H9 (cell line): ENCODE results near the gene SCRN1. TPM values are rescaled to one million over a fixed set of nuclear protein-coding genes. Genes with fewer than 3 reads are reported as not detected.

Experiments used
- DNase-seq: peaks from one replicate; pipeline ENCODE4 v3.0.0-alpha.2; 2017
- H2AFZ ChIP-seq: one replicate; pipeline ENCODE4 v1.6.1; 2013; ENCODE audit warnings: mild to moderate bottlenecking, low read length, control low read depth, moderate library complexity
- H2AK5ac ChIP-seq: 2 replicates; pipeline ENCODE4 v1.6.1; 2013; ENCODE audit warnings: low read length, control low read depth, mixed read lengths; ENCODE audit not compliant: insufficient read length
- H2BK120ac ChIP-seq: one replicate; pipeline ENCODE4 v1.6.1; 2013; ENCODE audit warnings: low read depth, mild to moderate bottlenecking, low read length, control low read depth, inconsistent platforms; ENCODE audit not compliant: poor library complexity, severe bottlenecking
- H2BK12ac ChIP-seq: 2 replicates; pipeline ENCODE4 v1.6.1; 2013; ENCODE audit warnings: low read length, control low read depth, mixed read lengths, low read depth; ENCODE audit not compliant: insufficient read length
- H2BK15ac ChIP-seq: 2 replicates; pipeline ENCODE4 v1.6.1; 2013; ENCODE audit warnings: low read depth, low read length, control low read depth
- H2BK20ac ChIP-seq: one replicate; pipeline ENCODE4 v1.6.1; 2013; ENCODE audit warnings: low read depth, mild to moderate bottlenecking, low read length, control low read depth, inconsistent platforms; ENCODE audit not compliant: poor library complexity, severe bottlenecking
- H2BK5ac ChIP-seq: 2 replicates; pipeline ENCODE4 v1.6.1; 2013; ENCODE audit warnings: low read length, control low read depth, mixed read lengths; ENCODE audit not compliant: insufficient read length
- H3K14ac ChIP-seq: 2 replicates; pipeline ENCODE4 v1.6.1; 2013; ENCODE audit warnings: low read length, control low read depth; ENCODE audit not compliant: insufficient read depth
- H3K18ac ChIP-seq: 2 replicates; pipeline ENCODE4 v1.6.1; 2013; ENCODE audit warnings: low read depth, mild to moderate bottlenecking, mixed read lengths, low read length, control low read depth; ENCODE audit not compliant: insufficient read length
- H3K23ac ChIP-seq: 2 replicates; pipeline ENCODE4 v1.6.1; 2013; ENCODE audit warnings: low read length, control low read depth, mixed read lengths, low read depth; ENCODE audit not compliant: insufficient read length
- H3K23me2 ChIP-seq: 2 replicates; pipeline ENCODE4 v1.6.1; 2013; ENCODE audit warnings: low read depth, mild to moderate bottlenecking, mixed read lengths, low read length, control low read depth; ENCODE audit not compliant: insufficient read length, poor library complexity, severe bottlenecking
- H3K27ac ChIP-seq: 2 replicates; pipeline ENCODE4 v1.5.1; 2013; ENCODE audit warnings: low read length, control low read depth, mixed read lengths, low read depth; ENCODE audit not compliant: insufficient read length
- H3K27me3 ChIP-seq: 2 replicates; pipeline ENCODE4 v1.6.1; 2013; ENCODE audit warnings: low read length, control low read depth, inconsistent platforms; ENCODE audit not compliant: insufficient read depth
- H3K4ac ChIP-seq: 2 replicates; pipeline ENCODE4 v1.6.1; 2013; ENCODE audit warnings: low read depth, mild to moderate bottlenecking, control low read depth, inconsistent platforms, low read length, moderate library complexity
- H3K4me1 ChIP-seq: 2 replicates; pipeline ENCODE4 v1.6.1; 2013; ENCODE audit warnings: low read length, control low read depth, inconsistent platforms; ENCODE audit not compliant: insufficient read depth
- H3K4me2 ChIP-seq: 2 replicates; pipeline ENCODE4 v1.6.1; 2013; ENCODE audit warnings: low read length, control low read depth, mixed read lengths; ENCODE audit not compliant: insufficient read length, insufficient read depth
- H3K56ac ChIP-seq: 2 replicates; pipeline ENCODE4 v1.6.1; 2013; ENCODE audit warnings: low read depth, mild to moderate bottlenecking, mixed read lengths, low read length, control low read depth; ENCODE audit not compliant: insufficient read length
- H3K79me1 ChIP-seq: 2 replicates; pipeline ENCODE4 v1.6.1; 2013; ENCODE audit warnings: low read depth, mild to moderate bottlenecking, moderate library complexity, low read length, control low read depth, inconsistent platforms; ENCODE audit not compliant: insufficient read depth, poor library complexity, severe bottlenecking
- H3K79me2 ChIP-seq: 2 replicates; pipeline ENCODE4 v1.6.1; 2013; ENCODE audit warnings: low read length, control low read depth, inconsistent platforms; ENCODE audit not compliant: insufficient read depth
- H3K9ac ChIP-seq: 2 replicates; pipeline ENCODE4 v1.6.1; 2013; ENCODE audit warnings: low read length, control low read depth, mixed read lengths; ENCODE audit not compliant: insufficient read length; ENCODE audit errors: extremely low read depth
- H3K9me3 ChIP-seq: one replicate; pipeline ENCODE4 v1.6.1; 2013; ENCODE audit warnings: low read depth, low read length, inconsistent platforms; ENCODE audit not compliant: control insufficient read depth
- H3T11ph ChIP-seq: one replicate; pipeline ENCODE4 v1.6.1; 2013; ENCODE audit warnings: mild to moderate bottlenecking, low read length, control low read depth, inconsistent platforms
- H4K20me1 ChIP-seq: one replicate; pipeline ENCODE4 v1.6.1; 2013; ENCODE audit not compliant: control insufficient read depth, insufficient read length, insufficient read depth
- H4K5ac ChIP-seq: 2 replicates; pipeline ENCODE4 v1.6.1; 2013; ENCODE audit warnings: low read depth, mild to moderate bottlenecking, mixed read lengths, low read length, control low read depth; ENCODE audit not compliant: insufficient read length
- H4K8ac ChIP-seq: replicated peaks from 2 replicates; pipeline ENCODE4 v1.6.1; 2013; ENCODE audit warnings: low read length, control low read depth, mixed read lengths, low read depth; ENCODE audit not compliant: insufficient read length
- H4K91ac ChIP-seq: 2 replicates; pipeline ENCODE4 v1.6.1; 2013; ENCODE audit warnings: low read depth, mild to moderate bottlenecking, moderate library complexity, mixed read lengths, low read length, control low read depth; ENCODE audit not compliant: insufficient read length
- H3K27ac Mint-ChIP-seq, 3 experiments: 2 replicates in 2 of 3; 3 replicates in 1 of 3; pipeline ENCODE4 v1.8.0; 2020 to 2021; ENCODE audit warnings: mixed read lengths in 3 of 3, mild to moderate bottlenecking in 1 of 3, moderate library complexity in 1 of 3
- H3K27me3 Mint-ChIP-seq: 2 replicates; pipeline ENCODE4 v1.8.0; 2021; ENCODE audit warnings: low read depth, mild to moderate bottlenecking, moderate library complexity, mixed read lengths
- H3K36me3 Mint-ChIP-seq, 3 experiments: 2 replicates in 2 of 3; 3 replicates in 1 of 3; pipeline ENCODE4 v1.8.0; 2020 to 2021; ENCODE audit warnings: low read depth in 3 of 3, mixed read lengths in 3 of 3; ENCODE audit not compliant: insufficient read depth in 1 of 3
- H3K4me1 Mint-ChIP-seq, 2 experiments: 2 replicates each; pipeline ENCODE4 v1.8.0; 2020; ENCODE audit warnings: mixed read lengths in 2 of 2
- H3K4me3 Mint-ChIP-seq, 2 experiments: 2 replicates in 1 of 2; 3 replicates in 1 of 2; pipeline ENCODE4 v1.8.0; 2020 to 2021; ENCODE audit warnings: mild to moderate bottlenecking in 2 of 2, mixed read lengths in 2 of 2, moderate library complexity in 1 of 2
- H3K9me3 Mint-ChIP-seq, 2 experiments: 2 replicates in 1 of 2; 3 replicates in 1 of 2; pipeline ENCODE4 v1.8.0; 2020; ENCODE audit warnings: mild to moderate bottlenecking in 2 of 2, mixed read lengths in 2 of 2, moderate library complexity in 1 of 2
- WGBS: extraction: QIAGEN DNeasy Blood & Tissue Kit; methylation state at CpG from one replicate; pipeline ENCODE4 v1.1.7; 2013; ENCODE audit warnings: missing lambda C conversion rate, low lambda C conversion rate, mixed read lengths; ENCODE audit not compliant: insufficient read length; ENCODE audit errors: extremely low coverage; 5-methylcytosine and 5-hydroxymethylcytosine counted together
- total RNA-seq: library from RNA; stranded (reverse); gene quantifications from 2 replicates; pipeline ENCODE4 v1.2.1, GENCODE V29; 2021
- TF ChIP-seq, protein P1 (sequence below): fragments of 200-600 bp; sonication (generic); conservative IDR thresholded peaks from 3 replicates; pipeline ENCODE4 v1.8.0; 2021; ENCODE audit warnings: antibody characterized with exemption, mild to moderate bottlenecking

The SCRN1 gene
- total RNA-seq, 1 experiment from 2014 or later = 101 TPM

DNA sequence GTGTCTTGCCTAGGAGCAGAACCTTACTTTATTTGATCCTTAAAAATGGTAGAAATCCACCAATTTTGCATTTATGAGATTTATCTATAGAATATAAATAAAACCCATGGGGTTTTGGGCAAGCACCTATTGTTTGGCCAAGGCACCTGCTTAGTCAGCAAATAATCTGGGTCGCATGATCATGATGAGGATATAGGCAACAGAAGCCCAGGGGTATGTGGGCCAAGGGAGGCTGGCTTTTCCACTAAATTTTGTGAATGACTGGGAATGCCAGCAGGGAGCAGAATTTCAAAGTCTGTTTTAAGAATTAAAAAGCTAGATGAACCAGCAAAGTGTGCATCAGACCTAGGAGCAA, 17.3 kb downstream of the SCRN1 start:
- H3K79me2 ChIP-seq = peaks cover 9% of the 10 kb centered on the region; the same call in 1 of the 2 replicates
- WGBS = no CpG with 5 or more reads among the region's 1 CpG
- H3K18ac ChIP-seq = no peak overlapping the region
- H3K4ac ChIP-seq = no peak overlapping the region
- H3K4me1 Mint-ChIP-seq = peaks cover 12 to 27% of the 10 kb centered on the region in 2 experiments
- no peak overlapping the region for H2BK120ac ChIP-seq
- no peak overlapping the region for H3K4me2 ChIP-seq
- H3K27me3 Mint-ChIP-seq = no peaks in the 10 kb centered on the region
- DNase-seq = no peak
- H2AFZ ChIP-seq = no peak overlapping the region
- no peak overlapping the region for H3K23ac ChIP-seq
- TF ChIP-seq, protein P1, sequence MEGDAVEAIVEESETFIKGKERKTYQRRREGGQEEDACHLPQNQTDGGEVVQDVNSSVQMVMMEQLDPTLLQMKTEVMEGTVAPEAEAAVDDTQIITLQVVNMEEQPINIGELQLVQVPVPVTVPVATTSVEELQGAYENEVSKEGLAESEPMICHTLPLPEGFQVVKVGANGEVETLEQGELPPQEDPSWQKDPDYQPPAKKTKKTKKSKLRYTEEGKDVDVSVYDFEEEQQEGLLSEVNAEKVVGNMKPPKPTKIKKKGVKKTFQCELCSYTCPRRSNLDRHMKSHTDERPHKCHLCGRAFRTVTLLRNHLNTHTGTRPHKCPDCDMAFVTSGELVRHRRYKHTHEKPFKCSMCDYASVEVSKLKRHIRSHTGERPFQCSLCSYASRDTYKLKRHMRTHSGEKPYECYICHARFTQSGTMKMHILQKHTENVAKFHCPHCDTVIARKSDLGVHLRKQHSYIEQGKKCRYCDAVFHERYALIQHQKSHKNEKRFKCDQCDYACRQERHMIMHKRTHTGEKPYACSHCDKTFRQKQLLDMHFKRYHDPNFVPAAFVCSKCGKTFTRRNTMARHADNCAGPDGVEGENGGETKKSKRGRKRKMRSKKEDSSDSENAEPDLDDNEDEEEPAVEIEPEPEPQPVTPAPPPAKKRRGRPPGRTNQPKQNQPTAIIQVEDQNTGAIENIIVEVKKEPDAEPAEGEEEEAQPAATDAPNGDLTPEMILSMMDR = no peak
- peaks cover 9 to 18% (median 15%) of the 10 kb centered on the region in 3 experiments for H3K36me3 Mint-ChIP-seq
- no peak overlapping the region for H3T11ph ChIP-seq
- H2AK5ac ChIP-seq = no peak overlapping the region
- peaks cover 25% of the 10 kb centered on the region for H3K79me1 ChIP-seq
- H4K20me1 ChIP-seq = no peaks in the 10 kb centered on the region
- H3K27me3 ChIP-seq = no peaks in the 10 kb centered on the region
- no peaks in the 10 kb centered on the region for H3K9me3 ChIP-seq
- no peaks in the 10 kb centered on the region for H3K23me2 ChIP-seq
- no peak overlapping the region for H4K5ac ChIP-seq
- H3K56ac ChIP-seq = no peak overlapping the region
- H4K91ac ChIP-seq = no peak overlapping the region
- no peak overlapping the region for H4K8ac ChIP-seq
- H3K9me3 Mint-ChIP-seq = peaks cover 0 to 6% of the 10 kb centered on the region in 2 experiments; a peak in 2 of 5 replicates
- H3K4me1 ChIP-seq = no peaks in the 10 kb centered on the region
- no peak overlapping the region for H2BK15ac ChIP-seq
- H3K27ac ChIP-seq = no peak overlapping the region
- H2BK20ac ChIP-seq = no peak overlapping the region
- no peak overlapping the region for H3K27ac Mint-ChIP-seq
- no peak overlapping the region for H3K9ac ChIP-seq
- no peak overlapping the region for H3K4me3 Mint-ChIP-seq
- H2BK5ac ChIP-seq = no peak overlapping the region
- H3K14ac ChIP-seq = no peak overlapping the region
- H2BK12ac ChIP-seq = no peak overlapping the region
